SK-N-SH treated with all-trans-retinoic acid at 6 μM for 48 hours (cell line): Measurements from ENCODE around the gene CAD.

ENCODE experiments used
- ARNTL ChIP-seq: fragments of 450-650 bp; formaldehyde crosslinking; IDR thresholded peaks from 2 replicates; pipeline ENCODE4 v1.5.0; 2020; ENCODE audit warnings: low read depth, mild to moderate bottlenecking, moderate library complexity, borderline replicate concordance
- CREB5 ChIP-seq: fragments of 250-450 bp; sonication (Bioruptor Pico); IDR thresholded peaks from 2 replicates; pipeline ENCODE4 v1.5.1; 2020; ENCODE audit warnings: low read depth, mild to moderate bottlenecking, moderate library complexity
- CSDC2 ChIP-seq: fragments of 250-450 bp; sonication (Bioruptor Pico); IDR thresholded peaks from 2 replicates; pipeline ENCODE4 v1.5.0; 2020; ENCODE audit warnings: mild to moderate bottlenecking, moderate library complexity
- CSRNP3 ChIP-seq: fragments of 250-450 bp; sonication (Bioruptor Pico); IDR thresholded peaks from 2 replicates; pipeline ENCODE4 v1.5.1; 2021; ENCODE audit warnings: mild to moderate bottlenecking, moderate library complexity
- GLIS3 ChIP-seq: fragments of 250-450 bp; sonication (Bioruptor Pico); IDR thresholded peaks from 2 replicates; pipeline ENCODE4 v1.5.0; 2020; ENCODE audit warnings: mild to moderate bottlenecking, moderate library complexity
- ISL1 ChIP-seq: fragments of 250-450 bp; sonication (Bioruptor Pico); IDR thresholded peaks from 2 replicates; pipeline ENCODE4 v2.1.2; 2022; ENCODE audit warnings: mild to moderate bottlenecking, moderate library complexity
- PATZ1 ChIP-seq: fragments of 250-450 bp; sonication (Bioruptor Pico); IDR thresholded peaks from 2 replicates; pipeline ENCODE4 v1.8.0; 2020; ENCODE audit warnings: mild to moderate bottlenecking, moderate library complexity, borderline replicate concordance
- PPARA ChIP-seq: fragments of 250-450 bp; sonication (Bioruptor Pico); IDR thresholded peaks from 2 replicates; pipeline ENCODE4 v1.5.0; 2020; ENCODE audit warnings: mild to moderate bottlenecking, borderline replicate concordance
- SNAI2 ChIP-seq: fragments of 250-450 bp; sonication (Bioruptor Pico); IDR thresholded peaks from 2 replicates; pipeline ENCODE4 v1.5.0; 2020; ENCODE audit warnings: mild to moderate bottlenecking, moderate library complexity
- TCF4 ChIP-seq: fragments of 250-450 bp; sonication (Bioruptor Pico); IDR thresholded peaks from 2 replicates; pipeline ENCODE4 v1.8.0; 2021; ENCODE audit warnings: mild to moderate bottlenecking, moderate library complexity, borderline replicate concordance
- TSHZ2 ChIP-seq: fragments of 250-450 bp; sonication (Bioruptor Pico); IDR thresholded peaks from 2 replicates; pipeline ENCODE4 v1.5.0; 2020; ENCODE audit warnings: mild to moderate bottlenecking, moderate library complexity
- ZC3H10 ChIP-seq: fragments of 250-450 bp; sonication (Bioruptor Pico); IDR thresholded peaks from 2 replicates; pipeline ENCODE4 v1.5.1; 2021; ENCODE audit warnings: mild to moderate bottlenecking, moderate library complexity
- ZNF565 ChIP-seq: fragments of 450-650 bp; formaldehyde crosslinking; conservative IDR thresholded peaks from 2 replicates; pipeline ENCODE4 v1.5.0; 2020; ENCODE audit warnings: low read depth, mild to moderate bottlenecking, moderate library complexity

- TF ChIP-seq SNAI2 (CRISPR knock-in tag): no peak
- TF ChIP-seq ISL1 (CRISPR knock-in tag): no peak
- TF ChIP-seq ARNTL (CRISPR knock-in tag): no peak
- no peak for TF ChIP-seq PATZ1 (CRISPR knock-in tag)
- TF ChIP-seq CSDC2: no peak
- no peak for TF ChIP-seq GLIS3 (CRISPR knock-in tag)
- TF ChIP-seq PPARA: no peak
- no peak for TF ChIP-seq CREB5 (CRISPR knock-in tag)
- TF ChIP-seq TCF4 (CRISPR knock-in tag): no peak
- no peak for TF ChIP-seq ZC3H10 (CRISPR knock-in tag)
- no peak for TF ChIP-seq TSHZ2 (CRISPR knock-in tag)
- TF ChIP-seq ZNF565: no peak
- no peak for TF ChIP-seq CSRNP3 (CRISPR knock-in tag)
These were observed 17.9 kb upstream of the CAD start for GRCh38 chr2:27199241-27199640.
